Suppressor macrophage treated with lipopolysaccharide for 1 hour (primary cell): ENCODE results near the gene LPCAT1.
A peak's percentile ranks its signal among the peaks of the same experiment; 100 is the strongest.
"Not testable (repeated sequence)": the region's sequence is repeated elsewhere in the genome, so short reads cannot be mapped to it uniquely, and the experiment has no call there.

Experiments
- DNase-seq, 3 donors: peaks; one replicate each; pipeline ENCODE4 v3.0.0-alpha.2; 2020 to 2022

Gene LPCAT1

DNA sequence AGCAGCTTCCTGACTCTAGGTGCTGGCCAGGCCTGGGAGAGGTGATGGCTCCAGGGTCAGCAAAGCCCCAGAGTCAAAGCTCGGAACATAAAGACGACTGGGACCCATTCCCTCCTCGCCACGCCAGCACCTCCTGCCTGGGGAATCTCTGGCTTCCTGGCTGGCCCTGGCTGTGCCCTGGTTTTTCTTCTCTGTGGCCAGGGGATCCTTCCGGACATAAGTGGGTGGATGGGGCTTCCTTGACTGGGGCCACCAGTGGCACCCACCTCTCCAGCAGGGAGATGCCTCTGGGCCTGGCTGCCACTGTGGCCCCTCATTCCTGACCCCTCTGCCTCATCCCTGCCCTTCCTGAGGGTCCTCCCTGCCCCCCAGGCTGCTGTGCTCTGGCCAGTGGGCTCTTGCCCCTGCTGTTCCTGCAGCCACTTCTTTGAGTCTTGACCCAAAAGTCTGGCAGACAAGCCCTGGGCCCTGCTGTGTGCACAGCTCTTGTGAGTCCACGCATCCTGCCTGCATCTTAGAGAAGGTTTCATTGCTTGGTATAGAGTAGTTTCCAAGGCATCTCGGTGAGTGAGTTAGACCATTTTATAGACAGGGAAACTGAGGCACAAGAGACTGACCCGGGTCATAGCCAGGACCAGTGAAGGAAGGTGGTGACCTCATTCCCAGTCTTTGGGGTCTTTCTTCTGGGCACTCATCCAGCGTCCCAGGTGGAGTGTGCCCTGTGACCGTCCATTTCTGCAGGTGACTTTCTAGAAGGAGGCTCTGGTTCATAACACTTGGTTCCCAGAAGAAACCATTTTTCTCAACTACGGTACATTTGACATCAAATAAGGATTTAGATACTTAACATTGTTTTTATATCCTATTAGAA is 17.3 kb upstream of the LPCAT1 start:
- no peak for DNase-seq

DNA sequence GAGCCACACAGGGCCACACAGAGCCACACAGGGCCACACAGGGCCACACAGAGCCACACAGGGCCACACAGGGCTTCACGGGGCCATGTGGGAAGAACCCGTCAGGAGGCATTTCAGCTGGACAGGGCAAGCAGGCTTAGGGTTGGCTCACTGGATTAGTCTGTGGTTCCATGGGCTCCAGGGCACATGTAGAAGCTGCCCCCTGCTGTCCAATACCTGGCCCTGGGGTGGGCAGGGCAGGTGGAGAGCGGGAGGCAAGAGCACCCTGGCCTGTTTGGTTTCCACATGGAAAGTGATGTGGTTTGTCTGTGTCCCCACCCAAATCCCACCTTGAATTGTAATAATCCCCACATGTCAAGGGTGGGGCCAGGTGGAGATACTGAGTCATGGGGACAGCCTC is 16.4 kb upstream of the LPCAT1 start:
- DNase-seq = no peak

DNA sequence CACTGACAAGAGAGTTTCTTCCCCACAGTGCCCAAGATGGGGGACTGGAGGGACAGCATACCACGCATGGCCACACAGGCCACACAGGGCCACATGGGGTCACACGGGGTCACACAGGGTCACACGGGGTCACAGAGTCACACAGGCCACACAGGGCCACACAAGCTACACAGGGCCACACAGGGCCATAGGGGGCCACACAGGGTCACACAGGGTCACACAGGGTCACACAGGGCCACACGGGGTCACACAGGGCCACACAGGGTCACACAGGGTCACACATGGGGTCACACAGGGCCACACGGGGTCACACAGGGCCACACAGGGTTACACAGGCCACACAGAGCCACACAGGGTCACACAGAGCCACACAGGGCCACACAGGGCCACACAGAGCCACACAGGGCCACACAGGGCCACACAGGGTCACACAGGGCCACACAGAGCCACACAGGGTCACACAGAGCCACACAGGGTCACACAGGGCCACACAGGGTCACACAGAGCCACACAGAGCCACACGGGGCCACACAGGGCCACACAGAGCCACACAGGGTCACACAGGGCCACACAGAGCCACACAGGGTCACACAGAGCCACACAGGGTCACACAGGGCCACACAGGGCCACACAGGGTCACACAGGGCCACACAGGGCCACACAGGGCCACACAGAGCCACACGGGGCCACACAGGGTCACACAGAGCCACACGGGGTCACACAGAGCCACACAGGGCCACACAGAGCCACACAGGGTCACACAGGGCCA is 15.8 kb upstream of the LPCAT1 start:
- not testable (repeated sequence) for DNase-seq

DNA sequence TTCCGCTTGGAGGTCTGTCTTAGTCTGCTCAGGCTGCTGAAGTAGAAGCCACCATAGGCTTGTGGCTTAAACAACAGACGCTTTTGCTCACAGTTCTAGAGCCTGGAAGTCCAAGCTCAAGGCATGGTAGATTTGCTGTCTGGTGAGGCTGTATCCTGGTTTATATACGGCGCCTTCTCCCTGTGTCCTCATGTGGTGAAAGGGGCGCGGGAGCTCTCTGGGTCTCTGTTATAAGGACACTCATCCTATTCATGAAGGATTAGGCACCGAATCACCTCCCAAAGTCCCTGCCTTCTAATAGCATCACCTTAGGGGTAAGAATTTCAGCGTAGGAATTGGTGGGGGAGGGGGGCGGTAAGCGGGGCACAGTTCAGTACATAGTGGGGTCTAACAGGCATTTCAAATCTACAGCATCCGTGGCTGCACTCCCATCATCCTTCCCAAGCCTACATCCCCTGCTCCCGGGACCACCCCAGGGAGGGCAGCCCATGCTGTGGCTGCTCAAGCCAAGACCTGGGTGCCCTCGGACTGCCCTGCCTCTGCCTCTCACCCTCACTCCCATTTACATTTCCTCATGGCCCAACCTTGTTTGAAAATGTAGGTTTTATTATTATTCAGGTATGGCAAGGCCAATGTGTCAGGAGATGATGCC is 15.1 kb upstream of the LPCAT1 start:
- DNase-seq = no peak

DNA sequence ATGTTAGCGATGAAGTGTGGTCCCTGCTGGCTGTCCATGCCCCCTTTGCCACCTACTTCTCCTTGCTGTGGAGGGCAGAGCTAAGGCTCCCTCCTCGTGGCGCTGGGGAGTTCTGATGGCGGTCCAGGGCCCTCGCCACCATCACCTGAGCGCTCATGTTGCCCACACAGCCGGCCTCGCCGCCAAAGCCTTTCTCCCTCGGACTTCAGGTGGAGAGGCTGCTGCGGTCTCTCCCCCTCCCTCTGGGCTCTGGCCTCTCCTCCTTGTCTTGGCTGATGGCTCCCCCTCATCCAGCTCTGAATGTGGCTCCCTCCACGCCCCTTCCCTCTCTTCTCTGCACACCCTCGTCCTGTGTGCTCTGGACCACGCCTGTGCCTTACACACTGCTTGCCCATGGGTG is 14.5 kb upstream of the LPCAT1 start:
- no peak for DNase-seq

DNA sequence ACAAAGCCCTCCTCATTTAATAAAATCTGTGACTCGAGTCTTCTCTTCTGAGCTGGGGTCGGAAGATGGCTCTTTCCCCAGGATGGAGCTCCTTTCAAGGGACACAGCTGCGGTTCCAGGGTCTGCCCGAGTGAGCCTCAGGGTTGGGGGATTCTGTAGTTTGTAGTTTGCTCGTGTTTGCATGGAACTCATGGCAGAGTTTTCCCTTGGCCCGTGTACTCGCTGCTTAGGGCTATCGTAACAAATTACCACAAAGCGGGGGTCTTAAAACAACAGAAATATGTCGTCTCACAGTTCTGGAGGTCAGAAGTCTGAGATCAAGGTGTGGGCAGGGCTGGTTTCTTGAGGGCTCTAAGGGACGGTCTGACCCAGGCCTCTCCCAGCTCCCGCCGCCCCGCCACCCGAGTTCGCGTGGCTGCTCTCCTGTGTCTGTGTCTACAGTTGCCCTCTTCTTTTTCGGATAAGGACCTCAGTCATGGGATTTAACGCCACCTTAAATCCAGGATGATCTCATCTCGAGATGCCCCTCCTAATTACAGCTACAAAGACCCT is 13.9 kb upstream of the LPCAT1 start:
- no peak for DNase-seq

DNA sequence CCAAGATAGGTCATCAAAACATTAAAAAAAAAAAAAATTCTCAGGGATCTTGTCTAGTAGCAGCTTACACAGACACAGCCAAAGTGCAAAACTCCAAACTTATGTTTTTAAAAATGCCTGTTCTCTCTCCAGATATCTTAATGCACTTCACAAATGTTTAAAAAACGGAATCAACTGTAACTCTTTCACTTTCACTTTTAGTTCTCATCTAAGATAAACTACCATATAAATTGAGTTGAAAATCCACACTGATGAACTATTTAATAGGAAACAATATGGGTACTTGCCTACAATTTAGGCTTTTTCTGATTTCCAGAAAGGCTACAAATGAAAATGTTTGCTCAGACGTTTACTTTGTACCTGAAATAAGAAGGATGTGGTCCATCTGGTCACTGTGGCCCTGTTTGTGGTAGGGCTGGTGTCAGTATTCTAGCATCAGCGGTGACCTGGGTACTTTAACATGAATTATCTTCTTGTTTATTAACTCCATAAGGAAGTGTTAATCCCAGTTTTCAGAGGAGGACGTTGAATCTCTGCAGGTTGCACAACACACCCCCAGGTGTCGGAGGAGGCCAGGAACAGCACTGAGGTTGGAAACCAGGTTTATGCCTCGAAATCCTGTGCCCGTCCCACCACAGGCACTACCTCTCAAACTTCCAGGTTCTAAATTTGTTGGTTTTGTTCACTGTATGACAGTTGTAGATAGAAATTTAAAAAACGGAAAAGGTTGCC is 13.3 kb upstream of the LPCAT1 start:
- DNase-seq = peak in 2 of 3 donors; percentile 54 to 63

DNA sequence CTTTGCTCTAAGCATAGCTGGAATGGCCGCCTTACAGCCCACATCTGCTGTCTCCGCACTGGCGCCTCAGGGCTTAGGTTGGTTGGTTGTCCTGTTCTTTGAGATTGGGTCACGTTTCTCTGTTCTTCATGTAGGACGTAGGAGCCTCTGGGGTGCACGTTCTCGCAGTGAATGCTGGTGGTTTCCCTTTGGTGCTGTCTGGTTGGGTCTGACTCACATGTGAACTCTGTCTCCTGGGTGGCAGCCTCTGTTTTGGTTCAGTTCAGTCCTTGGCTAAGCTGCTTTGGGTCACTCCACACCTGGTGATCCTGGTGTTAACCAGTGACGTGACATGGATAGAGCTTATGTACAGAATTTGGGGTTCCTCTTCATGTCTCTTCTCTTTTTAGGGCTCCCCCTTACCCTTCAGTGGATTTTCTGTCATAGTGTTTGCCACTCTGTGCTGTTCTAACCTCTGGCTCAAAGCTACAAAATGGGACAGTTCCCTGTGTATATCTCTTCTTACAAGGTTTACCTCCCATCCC is 12.6 kb upstream of the LPCAT1 start:
- peak; percentile 63 to 68 (median 64) for DNase-seq

DNA sequence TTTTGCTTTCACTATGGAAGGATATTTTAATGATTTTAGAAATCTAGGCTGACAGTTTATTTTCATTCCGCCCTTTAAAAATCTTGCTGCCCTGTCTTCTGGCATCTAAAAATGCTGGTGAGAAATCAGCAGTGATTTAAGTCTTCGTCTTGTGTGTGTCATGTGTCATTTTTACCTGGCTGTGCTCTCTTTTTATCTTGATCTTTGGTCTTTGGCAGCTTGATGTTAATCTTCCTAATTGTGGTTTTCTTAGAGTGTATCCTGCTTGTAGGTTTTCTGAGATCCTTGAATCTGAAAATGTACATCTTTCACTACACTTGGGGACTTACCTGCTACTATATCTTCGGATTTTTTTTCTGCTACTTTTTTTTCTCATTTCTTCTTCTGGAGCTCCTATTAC is 11.9 kb upstream of the LPCAT1 start:
- DNase-seq = no peak

DNA sequence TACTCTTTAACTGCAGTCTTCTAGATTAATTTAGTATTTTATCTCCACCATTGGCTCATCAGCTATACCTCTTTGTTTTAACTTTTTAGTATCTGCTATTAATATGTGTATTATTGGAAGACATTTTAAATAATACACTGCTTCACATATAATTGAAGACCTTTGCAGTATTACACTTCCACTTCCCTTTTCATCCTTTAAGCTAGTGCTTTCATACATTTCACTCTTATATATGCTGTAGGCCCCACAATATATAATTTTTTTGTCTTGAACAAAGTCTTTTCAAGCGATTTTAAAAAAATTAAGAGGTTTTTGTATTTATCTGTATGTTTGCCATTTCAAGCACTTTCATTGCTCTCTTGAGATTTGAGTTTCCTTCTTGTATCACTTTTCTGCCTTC is 8.6 kb upstream of the LPCAT1 start:
- no peak for DNase-seq

DNA sequence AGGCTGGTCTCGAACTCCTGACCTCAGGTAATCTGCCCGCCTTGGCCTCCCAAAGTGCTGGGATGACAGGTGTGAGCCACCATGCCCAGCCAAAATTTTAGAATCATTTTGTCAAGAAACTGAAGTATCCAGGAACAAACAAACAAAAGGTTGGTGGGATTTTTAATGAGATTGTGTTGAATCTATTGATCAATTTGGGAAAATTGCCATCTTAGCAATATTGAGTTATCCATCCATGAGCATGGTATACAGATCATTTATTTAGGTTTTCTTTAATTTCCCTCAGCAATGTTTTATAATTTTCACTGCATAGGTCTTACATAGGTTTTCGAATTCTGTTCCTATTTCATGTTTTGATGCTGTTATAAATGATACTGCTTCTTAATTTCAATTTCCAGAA is 5.7 kb upstream of the LPCAT1 start:
- DNase-seq = no peak

DNA sequence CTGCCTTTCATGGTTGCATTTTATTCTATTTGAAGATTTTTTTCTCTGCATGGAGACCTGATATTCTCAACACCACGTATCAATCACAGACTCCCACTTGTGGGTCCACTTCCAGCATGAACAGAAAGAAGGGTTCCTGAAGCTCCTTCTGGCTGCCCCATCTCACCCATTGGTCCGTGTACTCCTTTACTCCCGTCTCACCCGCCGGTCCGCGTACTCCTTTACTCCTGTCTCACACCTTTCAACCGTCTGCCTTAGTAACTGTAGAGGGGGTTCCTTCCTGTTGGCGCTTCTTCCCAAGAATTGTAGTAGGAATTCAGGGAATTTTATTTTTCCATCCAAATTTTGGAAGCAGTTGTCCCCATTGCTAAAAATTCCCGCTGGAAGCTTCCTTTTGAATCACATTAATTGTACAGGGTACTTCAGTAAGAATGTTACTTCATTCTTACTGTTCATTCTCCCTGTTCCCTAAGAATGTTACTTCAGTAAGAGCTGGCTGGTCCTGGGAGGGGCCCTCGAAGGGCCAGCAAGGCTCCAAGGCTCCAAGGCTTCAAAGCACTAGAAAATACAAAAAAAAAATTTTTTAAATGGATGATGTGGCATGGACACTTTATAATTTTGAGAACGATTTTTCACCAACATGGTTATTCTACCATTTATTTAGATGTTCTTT is 3.9 kb upstream of the LPCAT1 start:
- DNase-seq = no peak

DNA sequence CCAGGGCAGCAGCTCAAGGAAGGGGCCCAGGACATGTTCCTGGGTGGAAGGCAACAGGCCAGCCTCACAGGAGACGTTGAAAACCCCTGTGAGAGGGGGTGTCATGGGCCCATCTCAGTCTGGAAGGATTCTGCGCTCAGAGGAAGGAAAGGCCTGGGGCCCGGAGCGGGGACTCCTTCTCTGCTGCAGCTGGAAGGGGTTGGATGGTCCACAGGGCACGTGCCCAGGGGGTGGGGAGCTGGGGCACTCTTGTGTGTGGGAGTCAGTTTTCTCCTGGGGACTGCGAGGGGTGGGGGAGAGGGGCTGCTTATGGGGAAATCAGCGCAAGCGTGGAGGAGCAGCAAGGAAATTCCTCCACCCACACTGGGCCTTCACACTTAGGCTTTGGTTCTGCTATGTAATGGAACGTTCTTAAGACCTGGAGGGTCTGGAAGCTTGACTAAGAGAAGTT is 2.9 kb upstream of the LPCAT1 start:
- peak in 1 of 3 donors; percentile 46 for DNase-seq

DNA sequence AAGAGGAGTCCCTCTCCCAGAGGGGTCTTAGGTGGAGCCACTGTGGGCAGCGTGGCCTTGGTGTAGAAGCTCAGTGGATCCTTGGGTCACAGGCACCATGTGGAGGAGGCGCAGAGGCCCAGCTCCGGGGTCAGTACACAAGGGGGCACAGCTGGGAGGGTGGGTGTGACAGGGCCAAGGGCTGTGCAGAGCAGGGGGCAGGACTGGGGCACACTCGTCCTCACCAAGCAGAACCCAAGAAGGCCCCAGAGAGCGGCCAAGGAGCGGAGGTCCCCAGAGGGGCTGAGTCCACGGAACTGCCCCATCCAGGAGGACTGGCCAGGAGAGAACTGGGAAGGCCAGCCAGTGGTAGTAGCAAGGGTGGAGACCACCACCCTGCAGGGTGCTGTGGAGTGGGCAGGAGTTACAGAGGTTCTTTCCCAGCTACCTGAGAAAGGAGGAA is 2.5 kb upstream of the LPCAT1 start:
- no peak for DNase-seq

DNA sequence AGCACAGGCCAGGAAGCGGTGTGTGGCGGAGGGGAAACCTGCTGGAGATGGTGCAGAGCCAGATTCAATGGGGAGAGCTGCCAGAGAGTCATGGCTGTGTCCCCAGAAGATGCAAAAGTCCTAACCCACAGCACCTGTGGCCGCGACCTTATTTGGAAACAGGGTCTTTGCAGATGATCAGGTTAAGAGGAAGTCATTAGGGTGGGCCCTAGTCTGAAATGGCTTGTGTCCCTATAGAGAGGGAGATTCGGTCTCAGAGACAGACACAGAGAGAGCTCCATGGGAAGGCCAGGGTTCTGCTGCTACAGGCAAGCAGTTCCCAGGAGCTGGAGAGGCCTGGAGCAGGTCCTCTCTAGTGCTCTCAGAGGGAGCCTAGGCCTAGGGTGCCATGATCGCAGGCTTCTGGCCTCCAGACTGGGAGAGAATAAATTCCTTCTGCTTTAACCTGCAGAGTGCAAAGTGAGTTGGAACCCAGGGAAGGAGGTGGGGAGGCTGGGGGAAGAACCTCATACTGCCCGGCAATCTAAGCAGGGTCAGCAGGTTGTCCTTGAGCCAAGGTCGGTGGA is 1.9 kb upstream of the LPCAT1 start:
- DNase-seq = no peak

DNA sequence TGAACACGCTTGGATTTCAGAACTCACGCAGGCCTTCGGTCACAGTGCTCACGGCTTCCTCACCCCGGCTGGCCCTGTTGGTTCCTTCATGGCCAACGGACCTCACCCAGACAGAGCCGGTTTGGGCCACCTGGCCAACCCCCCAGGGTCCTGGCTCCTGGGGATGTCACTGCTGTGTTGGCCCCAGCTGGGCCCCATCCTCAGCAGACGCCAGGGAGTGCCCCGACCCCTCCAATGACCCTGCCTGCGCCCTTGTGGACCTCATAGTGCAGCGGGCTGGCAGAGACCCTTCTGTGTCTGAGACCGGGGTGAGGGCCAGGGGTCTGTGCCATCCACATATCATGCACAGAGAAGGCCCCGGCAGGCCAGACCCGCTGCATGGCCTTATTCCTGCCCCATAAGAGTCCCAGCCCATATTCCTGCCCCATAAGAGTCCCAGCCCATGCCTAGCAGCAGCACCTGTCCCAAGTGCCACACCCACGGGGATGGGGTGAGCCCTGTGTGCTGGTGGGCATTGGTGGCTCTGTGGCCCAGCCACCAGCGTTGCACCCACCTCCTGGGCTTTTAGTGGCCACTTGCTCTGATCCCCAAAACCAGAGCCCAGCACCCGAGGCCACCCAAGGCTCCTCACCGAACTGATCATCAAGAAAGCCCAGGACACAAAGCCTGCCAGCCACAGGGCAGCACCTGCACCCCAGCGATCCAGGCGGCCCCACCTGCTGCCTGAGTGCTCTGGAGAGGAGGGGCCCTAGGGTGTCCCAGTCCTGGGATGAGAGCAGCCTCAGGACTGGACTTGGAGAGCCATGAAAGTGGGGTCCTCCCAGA is 1.3 kb upstream of the LPCAT1 start:
- DNase-seq = no peak

DNA sequence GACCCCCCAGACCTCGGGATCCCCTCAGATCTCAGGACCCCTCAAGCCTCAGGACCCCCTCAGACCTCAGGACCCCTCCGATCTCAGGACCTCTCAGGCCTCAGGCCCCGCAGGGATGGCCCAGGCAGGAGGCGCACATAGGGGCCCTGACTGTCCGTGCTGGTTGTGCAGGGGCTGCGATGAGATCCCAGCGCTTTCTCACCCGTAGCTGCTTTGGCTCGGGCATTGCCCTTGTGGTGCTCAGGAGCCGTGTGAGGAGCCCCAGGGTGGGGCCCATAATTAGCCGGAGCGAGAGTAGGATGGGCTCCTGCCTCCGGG is 680 bp upstream of the LPCAT1 start:
- no peak for DNase-seq

DNA sequence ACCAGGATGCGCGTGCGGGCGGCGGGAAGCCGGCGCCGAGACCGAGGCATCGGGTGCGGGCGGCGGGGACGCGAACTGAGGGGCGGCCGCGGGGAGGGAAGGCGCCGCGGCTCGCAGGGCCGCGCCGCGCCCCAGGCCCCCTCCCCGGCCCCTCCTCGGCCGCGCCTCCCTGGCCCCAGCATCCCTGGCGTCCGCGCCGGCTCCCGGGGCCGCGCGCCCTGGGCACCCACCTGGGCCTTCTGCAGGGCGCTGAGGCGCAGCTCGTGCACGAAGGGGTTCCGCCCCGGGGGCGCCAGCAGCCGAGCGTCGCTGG is 324 bp downstream of the LPCAT1 start:
- DNase-seq = peak in 1 of 3 donors; percentile 27

DNA sequence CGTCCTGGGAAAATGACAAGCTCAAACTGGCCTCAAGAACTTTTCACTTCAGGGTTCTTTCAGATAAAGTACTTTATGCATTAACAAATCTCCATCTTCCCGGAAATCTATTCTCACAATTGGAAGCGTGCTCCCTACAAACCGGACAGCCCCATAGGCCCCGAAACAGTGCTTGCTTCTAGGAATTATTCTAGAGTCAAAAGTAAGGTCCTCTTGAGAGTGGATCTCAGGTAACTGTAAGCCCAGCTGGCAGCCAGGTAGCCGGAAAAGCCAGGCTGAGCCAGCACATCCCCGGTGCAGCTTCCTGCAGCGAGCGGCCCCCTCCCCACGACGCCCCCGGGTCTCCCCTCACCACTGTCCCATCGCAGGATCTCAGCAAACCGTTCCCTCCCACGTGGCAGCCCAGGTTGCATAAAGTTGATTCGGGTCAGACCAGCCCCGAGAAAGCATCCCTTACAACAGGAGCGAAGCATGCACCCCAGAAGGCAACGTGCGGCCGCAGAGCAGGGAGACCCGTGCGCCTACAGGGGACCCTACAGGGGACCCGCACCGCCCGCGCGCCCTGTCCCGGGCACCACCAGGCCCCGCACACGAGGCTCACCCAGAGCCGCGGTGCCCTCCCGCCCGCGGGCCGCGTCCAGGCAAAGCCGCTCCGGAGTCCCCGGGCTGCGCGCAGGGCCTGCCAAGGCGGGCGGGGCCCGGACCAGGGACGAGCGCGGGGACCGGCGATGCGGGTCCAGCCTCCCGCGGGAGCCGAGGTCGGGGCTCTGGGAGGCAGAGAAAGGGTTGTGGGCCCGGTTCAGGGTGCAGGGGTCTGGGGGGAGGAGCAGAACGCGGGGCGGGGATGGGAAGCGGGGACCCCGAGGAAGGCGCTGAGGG is 920 bp downstream of the LPCAT1 start:
- DNase-seq = peak in 2 of 3 donors; percentile 41 to 69
